Measurements from ENCODE around the gene ADISSP. TPM values are rescaled to one million over a fixed set of nuclear protein-coding genes. Genes with fewer than 3 reads are reported as not detected.

ADISSP gene
- total and polyA plus RNA-seq, 2 of the 8 experiments (the other 6 are each of a cell fraction or from before 2014, with no cell fraction given) = 111 to 141 TPM

DNA sequence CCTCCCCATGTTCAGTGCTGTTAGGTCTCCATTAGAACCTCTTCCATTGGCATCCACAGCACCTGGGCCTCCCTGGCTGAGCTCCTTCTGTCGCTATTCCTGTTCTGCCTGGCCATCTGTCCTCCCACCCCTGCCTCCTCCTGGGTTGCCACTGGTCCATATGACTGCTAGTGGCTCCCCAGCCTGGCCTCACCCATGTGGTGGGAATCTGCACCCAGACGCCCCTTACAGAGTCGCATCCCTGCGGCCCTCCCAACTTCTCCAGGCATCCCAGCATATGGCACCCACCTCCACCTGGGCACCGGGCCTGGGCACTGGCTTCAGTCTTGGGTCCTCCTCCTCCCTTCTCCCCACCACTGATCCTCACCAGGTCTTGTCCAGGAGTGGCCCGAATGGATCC lies 36.3 kb upstream of the ADISSP start:
- Histone ChIP-seq H3K36me3 (ENCODE audit: control insufficient read depth in 2 of 4, insufficient read depth in 4 of 4, low read length in 3 of 4) (peaks cover 4 to 35% (median 30%) of the 10 kb centered on the region in 4 experiments), H2BK5ac (ENCODE audit: low read depth, low read length) (no peak overlapping the region), H4K8ac (ENCODE audit: extremely low read depth, insufficient read depth, low read length) (no peak overlapping the region), H2AFZ (ENCODE audit: low read length) (no peak overlapping the region), H3K9me3 (ENCODE audit: insufficient read depth in 2 of 2, low read depth in 1 of 2, low read length in 1 of 2) (no peaks in the 10 kb centered on the region), H2BK120ac (replicated peaks; ENCODE audit: low read depth, low read length) (no peak overlapping the region), H3K23ac (ENCODE audit: insufficient read length) (no peak overlapping the region), H2BK12ac (ENCODE audit: low read depth, low read length) (no peak overlapping the region), H3K14ac (ENCODE audit: insufficient read length) (no peak overlapping the region), H3K56ac (replicated peaks; ENCODE audit: insufficient read length, low read depth, low read length) (no peak overlapping the region), H3K18ac (ENCODE audit: extremely low read depth, low read length) (no peak overlapping the region), H3K23me2 (ENCODE audit: low read depth, low read length) (no peaks in the 10 kb centered on the region), H4K5ac (ENCODE audit: insufficient read length, low read depth, low read length) (no peak overlapping the region), H2BK15ac (ENCODE audit: low read length) (no peak overlapping the region), H3K79me2 (ENCODE audit: control insufficient read depth in 1 of 2, insufficient read depth in 2 of 2, low read length in 2 of 2) (no peaks in the 10 kb centered on the region), H4K20me1 (replicated peaks in 1 of 2; ENCODE audit: control insufficient read depth in 1 of 2, insufficient read depth in 2 of 2, low read length in 2 of 2) (peaks cover 3% of the 10 kb centered on the region in 2 experiments), H3K27me3 (replicated peaks in 1 of 4; ENCODE audit: control insufficient read depth in 3 of 4, extremely low read depth in 1 of 4, insufficient read depth in 3 of 4, low read length in 3 of 4) (no peaks in the 10 kb centered on the region), H3K27ac (ENCODE audit: low read depth, low read length) (no peak overlapping the region), H3K79me1 (ENCODE audit: low read depth, low read length) (no peaks in the 10 kb centered on the region; the same call in 1 of the 2 replicates), H4K91ac (replicated peaks; ENCODE audit: insufficient read length, low read length) (no peak overlapping the region), H3K9ac (replicated peaks in 1 of 4; ENCODE audit: extremely low read depth in 1 of 4, low read depth in 3 of 4, low read length in 3 of 4) (no peak overlapping the region), H2AK5ac (ENCODE audit: low read depth, low read length) (no peak overlapping the region), H3K4me2 (ENCODE audit: insufficient read depth in 1 of 2, low read depth in 2 of 2, low read length in 2 of 2) (no peak overlapping the region), H2BK20ac (ENCODE audit: low read length) (no peak overlapping the region), H3K4me3 (ENCODE audit: extremely low read depth in 1 of 4, insufficient read depth in 2 of 4, low read depth in 3 of 4, low read length in 4 of 4) (no peak overlapping the region), H3K4me1 (replicated peaks in 1 of 4; ENCODE audit: control insufficient read depth in 3 of 4, insufficient read depth in 4 of 4, low read length in 3 of 4) (peaks cover 13 to 36% (median 27%) of the 10 kb centered on the region in 4 experiments), H3K4ac (replicated peaks; ENCODE audit: insufficient read length, low read depth, low read length) (no peak overlapping the region)
- 79% methylated on average over 6 of the region's 6 CpGs; no CpG with 5 or more reads in 1 of the 2 experiments for WGBS, 2 experiments (ENCODE audit: extremely low coverage in 1 of 2, insufficient coverage in 1 of 2, insufficient read length in 1 of 2, insufficient replicate concordance in 2 of 2, low coverage in 1 of 2, low lambda C conversion rate in 2 of 2, missing lambda C conversion rate in 1 of 2)
- ChIA-PET POLR2A (ENCODE audit: partially characterized antibody) (interaction anchor here (1.1 kb wide), 2 partner anchors 51 to 62 kb away, joined by 3 read pairs; no protein-coding TSS in a partner anchor), CTCF (ENCODE audit: partially characterized antibody) (interaction anchor here (0.5 kb wide), 1 partner anchor 34 kb away, joined by 4 read pairs; no protein-coding TSS in a partner anchor)
- TF ChIP-seq RBBP5 (IDR thresholded peaks at IDR 0.05; ENCODE audit: borderline replicate concordance, low read depth, low read length) = no peak
- TF ChIP-seq, protein P1, sequence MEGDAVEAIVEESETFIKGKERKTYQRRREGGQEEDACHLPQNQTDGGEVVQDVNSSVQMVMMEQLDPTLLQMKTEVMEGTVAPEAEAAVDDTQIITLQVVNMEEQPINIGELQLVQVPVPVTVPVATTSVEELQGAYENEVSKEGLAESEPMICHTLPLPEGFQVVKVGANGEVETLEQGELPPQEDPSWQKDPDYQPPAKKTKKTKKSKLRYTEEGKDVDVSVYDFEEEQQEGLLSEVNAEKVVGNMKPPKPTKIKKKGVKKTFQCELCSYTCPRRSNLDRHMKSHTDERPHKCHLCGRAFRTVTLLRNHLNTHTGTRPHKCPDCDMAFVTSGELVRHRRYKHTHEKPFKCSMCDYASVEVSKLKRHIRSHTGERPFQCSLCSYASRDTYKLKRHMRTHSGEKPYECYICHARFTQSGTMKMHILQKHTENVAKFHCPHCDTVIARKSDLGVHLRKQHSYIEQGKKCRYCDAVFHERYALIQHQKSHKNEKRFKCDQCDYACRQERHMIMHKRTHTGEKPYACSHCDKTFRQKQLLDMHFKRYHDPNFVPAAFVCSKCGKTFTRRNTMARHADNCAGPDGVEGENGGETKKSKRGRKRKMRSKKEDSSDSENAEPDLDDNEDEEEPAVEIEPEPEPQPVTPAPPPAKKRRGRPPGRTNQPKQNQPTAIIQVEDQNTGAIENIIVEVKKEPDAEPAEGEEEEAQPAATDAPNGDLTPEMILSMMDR (IDR thresholded peaks at IDR 0.05; ENCODE audit: control extremely low read depth in 1 of 3, insufficient read depth in 1 of 3, low read depth in 1 of 3, low read length in 3 of 3) = no peak
- TF ChIP-seq POU5F1 (IDR thresholded peaks at IDR 0.05; ENCODE audit: low read depth, low read length) = no peak
- TF ChIP-seq GABPA (IDR thresholded peaks at IDR 0.05; ENCODE audit: borderline replicate concordance, insufficient read depth, low read length) = no peak
- no peak for TF ChIP-seq ZNF274 (IDR thresholded peaks at IDR 0.05; ENCODE audit: borderline replicate concordance, extremely low read depth, low read length)
- TF ChIP-seq GTF2F1 (IDR thresholded peaks at IDR 0.05; ENCODE audit: borderline replicate concordance, low read depth, low read length) = no peak
- no peak for TF ChIP-seq CBX5 (IDR thresholded peaks at IDR 0.05; ENCODE audit: low read depth, low read length)
- TF ChIP-seq SIRT6 (IDR thresholded peaks at IDR 0.05; ENCODE audit: low read length) = no peak
- no peak for DNase-seq (ENCODE audit: low read depth in 1 of 2, low spot score in 2 of 2)
- no peak for FAIRE-seq
